Stomach (tissue), 4 donors: ENCODE measurements around the gene WNT5B.

Source experiments
- CTCF ChIP-seq, 7 experiments: fragments of 450-650 bp in 4 of 7; fragments of 200-600 bp in 3 of 7; sonication (generic) in 3 of 7; IDR thresholded peaks; one replicate each; pipeline ENCODE4 v1.5.1; 2016 to 2019; ENCODE audit warnings: antibody characterized with exemption in 7 of 7, control low read depth in 2 of 7, mild to moderate bottlenecking in 1 of 7
- EP300 ChIP-seq: sonication (generic); formaldehyde crosslinking; IDR thresholded peaks from one replicate; pipeline ENCODE4 v1.6.1; 2017; ENCODE audit warnings: antibody characterized with exemption
- POLR2A ChIP-seq, 4 donors: fragments of 450-650 bp; IDR thresholded peaks; one replicate each; pipeline ENCODE4 v1.6.1; 2016; ENCODE audit warnings: antibody characterized with exemption in 4 of 4, control low read depth in 2 of 4, mild to moderate bottlenecking in 1 of 4, moderate library complexity in 1 of 4
- POLR2AphosphoS5 ChIP-seq, 3 donors: sonication (generic); formaldehyde crosslinking; IDR thresholded peaks; one replicate each; pipeline ENCODE4 v1.6.1; 2016; ENCODE audit warnings: antibody characterized with exemption in 3 of 3

- TF ChIP-seq CTCF (IDR thresholded peaks at IDR 0.05) (no peak), POLR2AphosphoS5 (IDR thresholded peaks at IDR 0.05) (no peak), POLR2A (IDR thresholded peaks at IDR 0.05) (no peak), EP300 (no peak)
These were observed 14.7 kb upstream of the WNT5B start for GRCh38 chr12:1614360-1614759.
